IPS-NIHi7 (cell line): Measurements from ENCODE around the gene JPH2.
"Not testable (repeated sequence)": the region's sequence is repeated elsewhere in the genome, so short reads cannot be mapped to it uniquely, and the experiment has no call there.

Experiments used
- DNase-seq: peaks from one replicate; pipeline ENCODE4 v3.0.0; 2012; ENCODE audit warnings: mixed read lengths; ENCODE audit errors: extremely low spot score

JPH2 gene

DNA sequence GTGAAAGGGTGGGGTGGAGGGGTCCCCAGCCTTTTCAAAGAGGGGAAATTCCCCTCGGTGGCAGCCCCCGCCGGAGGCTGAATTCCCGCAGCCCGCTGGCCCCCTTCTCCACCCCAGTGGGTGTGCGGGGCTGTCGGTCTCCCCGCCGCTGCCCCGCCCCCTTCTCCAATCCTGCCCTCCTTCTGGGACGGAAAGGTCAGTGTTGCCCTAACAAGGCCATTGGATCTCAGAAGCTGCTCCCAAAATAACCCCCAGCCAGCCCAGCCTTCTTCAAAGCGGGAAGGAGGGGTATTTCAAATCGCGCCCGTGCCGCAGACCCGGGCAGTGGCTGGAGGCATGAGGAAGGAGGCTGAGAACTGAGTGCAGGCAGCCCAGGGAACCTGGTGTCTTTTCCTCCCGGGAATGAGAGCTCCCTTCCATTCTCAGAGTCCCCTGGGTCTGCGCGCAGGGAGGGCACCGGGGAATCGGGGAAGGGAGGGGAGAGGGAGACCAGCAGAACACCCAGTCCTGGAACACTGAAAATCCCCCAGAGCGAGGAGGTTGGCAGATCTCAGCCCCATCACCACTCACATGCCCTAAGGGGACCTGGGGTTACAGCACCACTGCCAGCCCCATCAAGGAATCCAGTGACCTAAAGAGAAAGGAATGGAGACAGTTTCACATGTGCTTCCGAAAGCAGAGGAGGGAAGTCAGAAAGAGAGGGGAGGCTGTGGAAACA is at the start of gene JPH2:
Gene JPH2, minus strand, starts transcription at position 135 of the 718 bp plus-strand sequence. CDS start 483 bp downstream, outside the sequence.
- DNase-seq, result peak; percentile 60

DNA sequence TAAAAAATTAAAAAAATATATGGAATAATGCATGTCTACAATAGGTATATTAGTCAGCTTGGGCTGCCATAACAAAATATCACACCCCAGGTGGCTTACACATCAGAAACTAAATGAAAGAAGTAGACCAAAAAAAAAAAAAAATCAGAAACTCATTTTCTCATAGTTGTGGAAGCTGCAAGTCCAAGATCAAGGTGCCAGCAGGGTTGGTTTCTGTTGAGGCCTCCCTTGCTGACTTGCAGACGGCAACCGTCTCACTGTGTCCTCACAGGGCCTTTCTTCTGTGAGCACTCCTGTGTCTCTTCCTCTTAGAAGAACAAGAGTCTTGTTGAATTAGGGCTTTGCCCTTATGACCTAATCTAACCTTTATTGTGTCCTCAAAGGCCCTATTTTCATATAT is 48.7 kb upstream of the JPH2 start:
- DNase-seq, result no peak

DNA sequence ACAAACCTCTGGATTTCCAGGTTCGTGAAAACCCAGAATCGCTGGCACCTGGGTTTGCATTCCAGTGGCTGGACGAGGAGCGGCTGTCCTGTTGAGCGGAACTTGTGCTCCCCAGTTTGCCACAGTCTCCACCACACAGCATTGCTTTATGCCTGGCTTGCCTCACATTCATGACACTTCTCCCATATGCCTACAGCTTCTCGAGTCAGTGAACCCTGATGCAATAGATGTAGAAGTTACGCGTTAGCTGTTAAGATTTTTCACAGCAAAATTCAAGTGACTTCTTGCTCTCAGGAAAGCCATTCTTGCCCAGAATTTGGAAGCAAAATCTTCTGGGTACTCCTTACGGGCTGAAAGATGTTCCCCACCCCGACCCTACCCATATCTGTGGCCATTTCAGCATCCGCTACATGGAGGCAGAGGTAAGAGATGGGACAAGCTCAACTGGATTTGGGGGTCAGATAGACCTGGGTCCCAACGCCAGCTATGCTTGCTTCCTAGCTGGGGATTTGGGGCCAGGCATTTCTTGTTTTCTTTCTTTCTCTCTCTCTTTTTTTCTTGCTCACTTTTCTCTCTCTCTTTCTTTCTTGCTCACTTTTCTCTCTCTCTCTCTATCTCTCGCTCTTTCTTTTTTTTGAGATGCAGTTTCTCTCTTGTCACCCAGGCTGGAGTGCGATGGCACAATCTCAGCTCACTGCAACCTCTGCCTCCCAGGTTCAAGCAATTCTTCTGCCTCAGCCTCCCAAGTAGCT is 47.8 kb upstream of the JPH2 start:
- no peak for DNase-seq

DNA sequence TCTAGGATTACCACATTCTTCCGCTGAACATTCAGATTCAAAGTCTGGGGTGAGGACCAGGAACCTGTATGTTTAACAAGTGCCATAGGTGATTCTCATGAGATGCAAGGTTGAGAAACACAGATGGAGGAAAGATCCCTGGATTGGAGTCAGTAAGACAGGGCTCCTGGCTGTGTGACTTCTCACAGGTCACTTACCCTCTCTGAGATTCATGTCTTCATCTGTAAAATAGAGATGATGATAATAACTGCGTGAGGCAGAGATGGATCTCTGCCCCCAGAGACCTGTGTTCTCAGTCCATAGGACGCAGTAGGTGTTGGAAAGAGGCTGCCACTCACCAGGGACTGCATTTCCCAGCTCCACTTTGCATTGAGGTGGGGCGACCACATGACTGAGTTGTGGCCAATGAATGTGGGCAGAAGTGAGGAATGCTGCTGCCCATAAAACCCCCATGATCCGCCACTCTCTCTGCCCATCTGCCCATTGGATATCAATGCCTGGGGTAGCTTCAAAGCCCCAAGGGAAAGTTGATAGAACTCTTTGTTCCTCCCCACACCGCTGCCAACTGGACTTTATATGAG is 46.5 kb upstream of the JPH2 start:
- no peak for DNase-seq

DNA sequence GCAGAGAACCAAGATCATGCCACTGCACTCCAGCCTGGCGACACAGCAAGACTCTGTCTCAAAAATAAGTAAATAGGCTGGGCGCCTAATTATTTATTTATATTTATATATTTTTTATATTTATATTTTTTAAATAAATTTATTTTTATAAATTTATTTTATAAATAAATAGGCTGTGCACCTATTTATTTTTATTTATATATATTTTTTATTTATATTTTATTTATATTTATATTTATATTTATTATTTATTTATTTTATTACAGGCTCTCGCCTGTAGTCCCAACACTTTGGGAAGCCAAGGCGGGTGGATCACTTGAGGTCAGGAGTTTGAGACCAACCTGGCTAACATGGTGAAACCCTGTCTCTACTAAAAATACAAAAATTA is 45.5 kb upstream of the JPH2 start:
- not testable (repeated sequence) for DNase-seq

DNA sequence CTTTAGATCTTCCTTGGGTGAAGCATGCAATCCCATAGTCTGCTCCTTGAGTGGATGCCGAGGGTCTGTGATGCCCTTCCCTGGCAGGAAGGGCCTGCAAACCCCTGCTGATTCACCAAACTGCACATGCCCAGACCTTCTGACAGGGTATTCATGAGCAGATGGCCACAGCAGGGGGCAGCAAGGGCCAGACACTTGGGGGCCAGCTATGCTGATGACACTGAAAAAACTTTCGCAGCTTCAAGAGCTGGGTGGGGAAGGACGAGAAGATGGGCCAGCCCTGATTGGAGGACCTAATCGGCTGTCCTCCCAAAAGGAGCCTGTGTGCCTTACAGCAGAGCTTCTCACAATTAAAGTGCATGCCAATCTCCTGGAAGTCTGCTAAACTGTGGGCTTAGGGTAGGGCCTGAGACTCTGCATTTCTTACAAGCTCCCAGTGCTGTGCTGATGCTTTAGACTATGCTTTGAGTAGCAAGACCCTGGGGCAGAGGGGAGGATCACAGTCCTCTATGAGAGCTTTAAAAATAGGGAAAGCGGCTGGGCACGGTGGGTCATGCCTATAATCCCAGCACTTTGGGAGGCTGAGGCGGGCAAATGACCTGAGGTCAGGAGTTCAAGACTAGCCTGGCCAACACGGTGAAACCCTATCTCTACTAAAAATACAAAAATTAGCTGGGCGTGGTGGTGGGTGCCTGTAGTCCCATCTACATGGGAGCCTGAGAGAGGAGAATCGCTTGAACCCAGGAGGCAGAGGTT is 44.9 kb upstream of the JPH2 start:
- peak; percentile 62 for DNase-seq

DNA sequence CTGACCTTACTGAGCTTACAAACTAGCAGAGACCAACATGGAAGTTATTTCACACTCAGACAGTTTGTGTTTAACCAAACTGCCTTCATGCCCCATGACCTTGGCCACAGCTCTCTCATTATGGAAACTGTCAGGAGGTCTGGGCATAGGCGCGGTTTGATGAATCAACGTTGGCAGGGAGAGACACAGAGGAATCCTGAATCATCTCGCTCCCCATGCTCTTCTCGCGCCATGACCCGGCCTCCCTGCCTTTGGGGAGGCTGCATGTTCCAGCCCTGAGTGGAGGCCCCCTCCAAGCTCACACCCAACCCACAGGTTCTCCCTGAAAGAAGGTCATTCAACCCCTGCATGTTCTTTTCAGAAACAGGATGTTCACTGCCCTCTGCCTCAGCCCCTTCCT is 44.2 kb upstream of the JPH2 start:
- no peak for DNase-seq

DNA sequence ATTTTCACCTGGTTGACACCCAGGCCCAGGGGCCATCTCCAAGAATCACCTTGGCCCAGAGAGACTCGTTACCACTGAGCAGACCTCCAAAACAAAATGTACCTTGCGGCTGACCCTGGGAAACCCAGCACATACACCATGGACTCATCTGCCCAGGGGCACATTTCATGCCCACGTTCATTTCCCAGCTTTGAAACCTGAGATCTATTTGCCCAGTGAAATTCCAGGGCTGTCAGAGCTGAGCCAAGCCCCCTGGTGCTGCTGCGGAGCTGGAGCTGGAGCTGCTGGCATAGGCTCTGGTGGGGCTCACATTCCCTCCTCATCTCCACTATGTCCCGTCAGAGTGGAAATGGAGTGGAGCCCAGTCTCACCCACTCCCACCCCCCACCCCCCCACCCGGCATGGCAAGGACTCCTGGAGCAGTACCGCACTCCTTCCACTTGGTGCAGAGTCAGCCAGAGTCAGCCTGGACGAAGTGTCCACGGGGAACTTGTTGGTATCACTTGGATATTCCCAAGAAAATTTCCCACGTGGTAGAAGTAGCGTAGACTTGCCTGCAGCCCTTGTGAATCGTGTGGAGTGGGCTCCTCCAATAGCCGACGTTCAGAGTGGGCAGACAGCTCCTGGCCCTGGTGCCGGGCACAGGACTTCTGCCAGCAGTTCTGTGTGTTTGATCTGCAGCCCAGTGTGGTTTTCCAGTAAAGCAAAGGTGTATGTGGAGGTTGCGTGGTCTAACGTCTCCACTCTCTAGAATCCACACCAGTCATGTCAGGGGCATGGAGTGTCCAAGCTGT is 41.7 kb upstream of the JPH2 start:
- no peak for DNase-seq

DNA sequence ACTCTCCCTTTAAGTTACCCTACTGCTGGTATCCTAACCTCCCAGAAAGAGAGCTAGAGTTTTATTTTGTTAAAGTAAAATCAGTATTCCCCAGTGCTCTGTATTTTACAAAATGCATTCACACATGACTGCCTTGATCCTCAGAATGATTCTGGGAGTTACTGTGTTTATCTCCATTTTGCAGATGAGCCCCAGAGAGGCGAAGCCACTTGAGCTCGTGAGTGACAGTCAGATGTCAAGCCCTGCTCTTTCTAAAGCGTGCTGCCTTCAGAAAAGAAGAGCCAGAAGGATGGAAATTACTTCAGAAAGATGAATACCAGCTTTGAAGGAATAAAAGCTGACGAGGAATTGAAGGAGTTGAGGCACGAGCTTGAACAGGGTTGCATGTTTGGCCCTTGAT is 37.6 kb upstream of the JPH2 start:
- DNase-seq, result no peak

DNA sequence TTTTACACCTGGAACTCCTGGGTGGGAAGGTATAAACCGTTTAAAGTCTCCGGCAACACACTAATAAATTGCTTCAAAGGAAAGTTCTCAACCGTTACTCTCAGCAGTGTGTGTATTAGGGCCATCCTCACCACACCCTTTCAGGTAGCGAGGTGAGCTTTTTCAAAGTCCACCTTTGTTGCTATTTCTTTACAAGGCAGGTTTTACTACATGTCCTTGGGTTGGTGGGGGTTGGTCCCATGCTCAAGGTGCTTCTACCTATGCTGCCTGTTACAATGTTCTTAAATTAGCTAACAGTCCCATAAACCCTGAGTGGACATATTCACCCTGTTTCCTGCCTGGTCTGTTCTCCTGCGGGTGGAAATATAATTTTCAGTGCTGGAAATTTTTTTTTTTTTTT is 36.7 kb upstream of the JPH2 start:
- DNase-seq, result no peak

DNA sequence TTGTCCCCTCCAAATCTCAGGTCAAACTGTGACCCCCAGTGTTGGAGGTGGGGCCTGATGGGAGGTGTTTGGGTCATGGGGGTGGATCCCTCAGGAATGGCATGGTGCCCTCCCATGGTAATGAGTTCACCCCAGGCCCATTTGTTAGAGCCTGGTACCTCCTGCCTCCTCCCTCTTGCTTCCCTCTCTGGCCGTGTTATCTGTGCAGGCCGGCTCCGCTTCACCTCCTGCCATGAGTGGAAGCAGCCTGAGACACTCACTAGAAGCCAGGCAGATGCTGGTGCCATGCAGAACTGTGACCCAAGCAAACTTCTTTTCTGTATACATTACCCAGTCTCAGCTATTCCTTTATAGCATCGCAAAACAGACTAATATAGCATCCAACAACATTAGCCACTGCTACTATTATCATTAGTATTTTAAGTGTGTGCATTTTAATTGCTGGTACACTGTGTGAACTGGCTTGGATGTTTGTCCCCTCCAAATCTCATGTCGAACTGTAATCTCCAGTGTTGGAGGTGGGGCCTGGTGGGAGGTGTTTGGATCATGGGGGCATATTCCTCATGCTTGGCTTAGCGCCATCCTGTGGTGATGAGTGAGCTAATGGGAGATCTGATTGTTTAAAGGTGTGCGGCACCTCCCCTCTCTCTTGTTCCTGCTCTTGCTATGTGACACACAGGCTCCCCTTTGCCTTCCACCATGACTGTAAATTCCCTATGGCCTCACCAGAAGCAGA is 35.8 kb upstream of the JPH2 start:
- DNase-seq, result no peak

DNA sequence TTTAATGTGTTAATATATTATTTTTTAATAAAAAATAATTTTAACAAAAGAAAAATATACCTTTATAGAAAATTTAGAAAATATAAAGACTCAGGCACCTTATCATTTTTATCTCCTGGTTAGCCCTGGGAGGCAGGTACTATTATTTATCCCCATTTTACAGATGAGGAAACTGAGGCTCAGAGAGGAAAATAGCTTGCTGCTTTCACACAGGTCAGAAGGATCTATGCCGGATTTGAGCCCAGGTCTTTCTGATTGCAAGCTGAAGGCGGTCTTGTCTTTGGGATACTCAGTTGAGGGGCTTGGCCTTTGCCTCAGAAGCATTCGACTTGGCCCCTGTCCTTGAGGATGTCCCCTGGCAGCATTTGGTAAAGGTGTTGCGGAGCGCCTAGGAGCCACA is 35.0 kb upstream of the JPH2 start:
- DNase-seq, result no peak

DNA sequence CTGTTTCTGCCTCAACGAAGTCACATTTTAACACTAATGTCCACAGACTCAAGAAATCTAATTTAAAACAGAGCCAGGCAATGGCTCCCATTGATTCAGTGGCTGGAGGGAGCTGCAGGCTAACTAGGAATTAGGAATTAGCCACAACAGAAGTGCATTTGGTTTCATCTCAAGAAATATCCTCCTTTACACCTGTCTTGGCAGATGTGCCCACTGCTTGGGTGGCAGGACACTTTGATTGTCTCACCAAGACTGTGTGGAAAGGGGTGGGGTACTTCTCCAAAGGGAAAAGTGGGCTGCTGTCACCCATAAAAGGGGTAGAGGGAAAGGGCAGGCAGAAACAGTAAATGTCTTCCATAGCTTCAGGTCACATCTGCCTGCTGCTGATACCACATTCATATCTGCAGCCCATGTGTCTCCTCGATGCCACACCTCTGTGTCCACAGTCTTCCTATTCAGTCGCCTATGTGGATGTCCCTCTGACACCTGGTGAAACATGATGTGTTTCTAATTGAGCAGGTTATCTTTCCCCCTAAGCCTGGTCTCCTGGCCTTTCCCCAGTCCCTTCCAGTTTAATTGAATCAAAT is 34.5 kb upstream of the JPH2 start:
- no peak for DNase-seq

DNA sequence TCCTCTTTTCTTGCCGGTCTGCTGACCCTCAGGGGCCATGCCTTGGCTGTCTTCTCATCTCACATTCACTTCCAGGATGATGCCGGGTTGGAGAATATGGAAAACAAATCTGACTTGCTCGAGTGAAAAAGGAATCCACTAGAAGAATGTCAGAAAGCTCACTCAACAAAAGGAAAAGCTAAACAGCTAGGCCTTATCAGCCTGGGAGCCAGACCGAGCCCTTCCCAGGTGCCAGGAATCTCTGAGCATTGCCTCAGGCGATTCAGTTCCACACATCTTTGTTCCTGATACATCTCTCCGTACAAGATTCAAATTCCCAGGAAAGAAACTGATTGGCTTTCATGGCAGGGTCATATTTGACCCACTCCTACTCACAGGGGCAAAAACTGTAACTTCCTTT is 32.8 kb upstream of the JPH2 start:
- no peak for DNase-seq

DNA sequence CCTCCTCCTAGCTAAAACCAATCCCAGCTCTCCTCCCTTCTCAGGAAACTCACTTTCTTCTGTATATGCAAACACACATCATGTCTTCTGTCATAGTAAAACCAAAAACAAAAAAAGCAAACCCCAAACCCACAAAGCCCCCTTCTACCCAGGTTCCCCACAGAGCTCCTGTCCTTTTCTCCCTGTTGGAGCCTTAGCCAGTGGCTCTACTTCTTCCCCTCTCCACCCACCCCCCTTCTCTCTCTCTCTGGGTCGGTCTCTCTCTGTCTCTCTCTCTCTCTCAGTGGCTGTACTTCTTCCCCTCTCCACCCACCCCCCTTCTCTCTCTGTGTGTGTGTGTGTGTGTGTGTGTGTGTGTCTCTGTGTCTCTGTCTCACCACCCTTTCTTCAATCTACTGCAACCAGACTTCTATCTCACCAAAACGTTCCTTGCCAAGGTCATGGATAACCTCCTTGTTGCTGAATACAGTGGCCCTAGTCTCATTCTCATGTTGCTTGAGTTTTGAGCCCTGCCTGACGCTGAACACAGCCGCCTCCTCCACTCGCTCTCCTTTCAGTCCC is 32.3 kb upstream of the JPH2 start:
- no peak for DNase-seq

DNA sequence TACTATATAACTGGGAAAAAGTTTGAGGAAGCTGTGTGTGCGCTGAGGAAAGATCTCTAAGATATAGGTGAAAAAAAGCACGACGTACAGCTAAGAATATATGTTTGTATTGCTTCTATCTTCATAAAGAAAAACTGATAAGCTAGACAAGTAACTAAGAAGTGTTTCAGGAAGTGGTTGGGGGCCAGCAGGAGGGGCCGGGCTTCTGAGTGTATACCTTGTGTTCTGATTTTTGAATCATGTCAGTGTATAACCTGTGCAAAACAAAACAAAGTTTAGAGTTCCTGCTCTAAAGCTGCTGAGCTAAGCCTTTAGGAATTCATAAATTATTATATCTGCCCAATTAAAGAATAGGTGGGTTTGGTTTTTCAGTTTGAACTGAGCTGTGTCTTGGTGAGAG is 31.5 kb upstream of the JPH2 start:
- DNase-seq, result no peak

DNA sequence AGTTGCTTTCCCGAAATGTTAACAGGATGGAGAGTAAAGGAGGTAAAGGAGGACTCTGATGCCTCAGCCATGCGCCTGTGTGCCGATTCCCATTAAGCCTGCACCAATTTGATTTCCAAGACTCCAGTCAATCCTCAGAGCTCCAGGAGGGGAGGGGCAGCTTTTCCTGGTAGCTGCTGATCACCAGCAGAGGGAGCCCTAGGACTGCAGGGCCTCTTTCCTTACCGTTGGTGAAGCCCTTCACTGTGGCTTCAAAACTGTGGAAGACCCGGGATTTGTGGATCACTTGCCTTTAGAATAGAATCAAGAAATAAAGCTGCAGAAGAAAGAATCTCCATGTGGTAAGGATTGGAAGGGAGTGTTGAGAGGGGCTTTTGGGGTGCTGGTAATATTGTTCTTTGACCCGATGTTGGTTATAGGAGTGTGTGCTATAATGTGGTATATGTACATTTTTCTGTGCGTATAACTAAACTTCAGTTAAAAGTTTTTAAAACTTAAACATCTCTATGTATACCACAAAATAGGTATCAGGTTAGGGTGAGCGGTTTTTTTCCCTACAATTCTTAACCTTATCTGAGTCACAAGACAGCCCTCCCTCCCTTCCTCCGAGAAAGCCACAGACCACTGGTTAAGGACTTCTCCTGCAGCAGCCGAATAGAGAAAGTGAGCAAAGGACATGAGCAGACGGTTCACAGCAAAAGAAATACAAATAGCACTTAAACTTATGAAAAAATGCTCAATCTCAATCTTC is 30.5 kb upstream of the JPH2 start:
- peak; percentile 68 for DNase-seq

DNA sequence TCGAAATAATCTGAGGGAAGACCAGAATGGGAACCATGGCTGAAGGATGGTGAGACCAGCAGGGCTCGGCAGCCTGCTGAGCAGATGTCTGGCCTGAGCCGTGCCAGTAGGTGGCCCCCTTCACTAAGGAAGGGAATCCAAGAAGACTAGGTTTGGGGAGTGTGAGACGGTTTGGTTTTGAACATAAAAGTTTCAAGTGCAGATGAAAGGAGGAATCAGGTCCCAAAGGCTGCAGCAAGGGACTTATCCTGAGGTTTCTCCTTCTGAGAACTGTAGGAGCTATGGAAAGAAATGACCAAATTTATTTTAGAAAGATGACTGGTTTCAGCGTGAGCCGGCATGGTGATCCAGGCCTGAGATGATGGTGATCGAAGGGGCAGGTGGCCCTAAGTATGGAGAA is 28.1 kb upstream of the JPH2 start:
- DNase-seq, result peak; percentile 58

DNA sequence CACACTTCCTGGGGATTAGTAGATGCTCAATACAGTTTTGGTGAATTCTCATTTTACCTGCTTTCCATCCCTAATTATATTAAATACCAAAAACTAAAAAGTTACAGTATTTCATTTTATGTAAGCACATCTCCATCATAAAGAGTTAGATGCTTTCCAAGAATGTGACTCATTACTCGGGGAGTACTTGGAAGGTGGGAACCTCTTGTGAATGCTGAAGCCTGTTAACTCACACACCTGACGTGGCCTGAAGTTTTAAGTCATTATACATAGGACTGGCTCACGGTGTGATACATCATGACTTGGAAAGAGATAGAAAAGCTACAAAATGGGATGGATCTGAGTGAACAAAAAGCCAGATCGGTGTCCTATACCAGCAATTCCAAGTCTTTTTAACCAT is 25.8 kb upstream of the JPH2 start:
- no peak for DNase-seq
